Measurements from ENCODE around the gene ELFN1.

DNA sequence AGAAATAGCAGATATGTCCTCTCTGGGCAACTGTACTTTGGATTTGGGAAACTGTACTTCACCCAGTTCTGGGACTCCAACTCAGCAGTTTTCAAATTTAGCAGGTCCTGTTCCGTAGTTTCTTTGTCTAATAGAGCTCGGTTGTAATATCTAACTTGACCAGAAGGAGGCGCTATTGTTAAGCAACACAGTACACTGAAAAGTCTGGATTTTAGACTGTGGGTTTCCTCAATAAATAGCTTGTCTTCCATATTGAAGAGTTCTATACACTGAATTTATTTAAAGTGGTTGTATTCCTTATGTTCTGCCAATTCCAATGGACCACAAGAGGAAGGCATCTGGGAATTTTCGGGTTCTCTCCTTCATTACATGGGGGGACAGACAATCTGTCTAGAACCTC, 39.8 kb downstream of the ELFN1 start:
- TF ChIP-seq RAD21 (IDR thresholded peaks at IDR 0.05; ENCODE audit: insufficient read depth, low read depth, low read length): no peak
- no peak for TF ChIP-seq YY1 (IDR thresholded peaks at IDR 0.05; ENCODE audit: low read depth, low read length)
- TF ChIP-seq ZNF24 (IDR thresholded peaks at IDR 0.05): no peak
- no peak for TF ChIP-seq GABPA (IDR thresholded peaks at IDR 0.05; ENCODE audit: low read depth)
- TF ChIP-seq SMAD1 (IDR thresholded peaks at IDR 0.05; ENCODE audit: low read depth, partially characterized antibody): no peak
- no peak for TF ChIP-seq ZBTB40 (IDR thresholded peaks at IDR 0.05; ENCODE audit: borderline replicate concordance)
- TF ChIP-seq EP300 (IDR thresholded peaks at IDR 0.05; ENCODE audit: borderline replicate concordance in 1 of 2, control insufficient read depth in 1 of 2, low read depth in 2 of 2, low read length in 2 of 2): no peak
- no peak for TF ChIP-seq NFXL1 (IDR thresholded peaks at IDR 0.05; ENCODE audit: borderline replicate concordance)
- no peak for TF ChIP-seq RELA (IDR thresholded peaks at IDR 0.05; ENCODE audit: borderline replicate concordance, partially characterized antibody)

All from GM12878 (cell line).